Measurements from ENCODE around the gene IRF5. TPM values are rescaled to one million over a fixed set of nuclear protein-coding genes. Genes with fewer than 3 reads are reported as not detected.
"Not testable (repeated sequence)": the region's sequence is repeated elsewhere in the genome, so short reads cannot be mapped to it uniquely, and the experiment has no call there.

The IRF5 gene
- total and polyA plus RNA-seq, 10 donors, result 26.2 to 56.3 (median 42.2) TPM

- Histone ChIP-seq H3K4me1 (peaks cover 3 to 37% (median 16%) of the 10 kb centered on the region in 6 donors), H3K9me3 (no peaks in the 10 kb centered on the region), H3K4me3 (peak within 1 kb of the TSS in 3 of 8 donors; percentile 3 to 39 (median 14)), H3K36me3 (no peaks in the 10 kb centered on the region), H3K27ac (no peak within 1 kb of the TSS), H3K27me3 (replicated peaks in 1 of 7) (peaks cover 0 to 84% (median 40%) of the 10 kb centered on the region in 7 donors)
- TF ChIP-seq CTCF (IDR thresholded peaks at IDR 0.05 in 8 of 11, conservative IDR thresholded peaks at IDR 0.05 in 3 of 11) (no peak), POLR2AphosphoS5 (IDR thresholded peaks at IDR 0.05) (no peak), POLR2A (IDR thresholded peaks at IDR 0.05) (no peak)
- DNase-seq, result no peak
- 42 to 55% (median 43%) methylated on average over 20 to 34 of the region's 34 CpGs for WGBS, 5 donors
- intact Hi-C loops (cut with DNase I; ENCODE audit: low total_unique reads), result no loop called here
Observed at GRCh38 chr7:128910569-128910945, 27.2 kb upstream of the IRF5 start, which contains the start of gene KCP. Gene KCP (minus strand): TSS chr7:128910709. CDS start chr7:128910676, 33 bp downstream.

GRCh38 chr7:128911423-128912031, 26.2 kb upstream of the IRF5 start:
- H3K9me3 ChIP-seq, result no peaks in the 10 kb centered on the region
- intact Hi-C loops (cut with DNase I; ENCODE audit: low total_unique reads), result no loop called here
- peak; percentile 63 for DNase-seq
- no peak overlapping the region for H3K27ac ChIP-seq
- 55 to 83% (median 63%) methylated on average over 6 to 8 of the region's 8 CpGs for WGBS, 5 donors
- no peak for TF ChIP-seq POLR2A (IDR thresholded peaks at IDR 0.05)
- TF ChIP-seq POLR2AphosphoS5 (IDR thresholded peaks at IDR 0.05), result no peak
- no peak for TF ChIP-seq CTCF (IDR thresholded peaks at IDR 0.05 in 8 of 11, conservative IDR thresholded peaks at IDR 0.05 in 3 of 11)
- H3K4me3 ChIP-seq, result no peak overlapping the region
- H3K4me1 ChIP-seq, result peaks cover 3 to 45% (median 21%) of the 10 kb centered on the region in 6 donors
- peaks cover 0 to 88% (median 48%) of the 10 kb centered on the region in 7 donors for H3K27me3 ChIP-seq (replicated peaks in 1 of 7)
- no peaks in the 10 kb centered on the region for H3K36me3 ChIP-seq

- intact Hi-C loops (cut with DNase I; ENCODE audit: low total_unique reads), result no loop called here
- 72 to 89% (median 79%) methylated on average over 3 of the region's 3 CpGs for WGBS, 5 donors
- peak; percentile 38 for DNase-seq
- peaks cover 3 to 45% (median 21%) of the 10 kb centered on the region in 6 donors for H3K4me1 ChIP-seq
- H3K9me3 ChIP-seq, result no peaks in the 10 kb centered on the region
- no peaks in the 10 kb centered on the region for H3K36me3 ChIP-seq
- H3K27me3 ChIP-seq (replicated peaks in 1 of 7), result peaks cover 0 to 87% (median 44%) of the 10 kb centered on the region in 7 donors
- no peak overlapping the region for H3K27ac ChIP-seq
- TF ChIP-seq POLR2AphosphoS5 (IDR thresholded peaks at IDR 0.05), result no peak
- TF ChIP-seq CTCF (IDR thresholded peaks at IDR 0.05 in 8 of 11, conservative IDR thresholded peaks at IDR 0.05 in 3 of 11), result no peak
- no peak for TF ChIP-seq POLR2A (IDR thresholded peaks at IDR 0.05)
- H3K4me3 ChIP-seq, result no peak overlapping the region
Observed at GRCh38 chr7:128912281-128912680, 25.4 kb upstream of the IRF5 start.

- intact Hi-C loops (cut with DNase I; ENCODE audit: low total_unique reads); H3K4me3 ChIP-seq; H3K36me3 ChIP-seq; H3K27ac ChIP-seq; H3K9me3 ChIP-seq: not testable (repeated sequence)
- Histone ChIP-seq H3K4me1 (peaks cover 3 to 45% (median 21%) of the 10 kb centered on the region in 6 donors), H3K27me3 (replicated peaks in 1 of 7) (peaks cover 0 to 81% (median 44%) of the 10 kb centered on the region in 7 donors)
- WGBS, 5 donors, result 83 to 95% (median 85%) methylated on average over 3 to 9 of the region's 20 CpGs; no CpG with 5 or more reads in 1 of the 5 donors
- peak; percentile 33 for DNase-seq
Observed at GRCh38 chr7:128912709-128913495, 24.8 kb upstream of the IRF5 start.

All from spleen (tissue), 11 donors.